ENCODE results near the gene TOE1.

DNA sequence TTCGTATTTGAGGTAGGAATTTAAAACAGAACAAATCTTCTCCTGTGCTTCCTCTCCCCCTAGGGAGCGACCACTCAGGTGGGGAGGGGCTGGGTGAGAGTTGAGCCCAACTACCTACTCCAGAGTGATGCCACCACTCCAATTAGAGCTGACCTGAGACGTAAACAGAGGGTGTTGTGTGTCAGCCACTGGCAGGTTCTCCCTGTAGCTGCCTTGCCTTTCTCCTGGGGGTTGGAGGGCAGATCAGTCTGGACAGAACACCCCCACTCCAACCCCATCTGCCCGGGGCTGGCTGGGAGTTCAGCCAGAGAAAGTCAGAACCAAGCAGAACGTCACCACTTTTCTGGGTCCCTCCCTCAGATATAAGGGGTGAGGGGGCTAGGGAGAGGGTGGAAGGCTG lies 11.3 kb upstream of the TOE1 start:
- TF ChIP-seq, protein P1, sequence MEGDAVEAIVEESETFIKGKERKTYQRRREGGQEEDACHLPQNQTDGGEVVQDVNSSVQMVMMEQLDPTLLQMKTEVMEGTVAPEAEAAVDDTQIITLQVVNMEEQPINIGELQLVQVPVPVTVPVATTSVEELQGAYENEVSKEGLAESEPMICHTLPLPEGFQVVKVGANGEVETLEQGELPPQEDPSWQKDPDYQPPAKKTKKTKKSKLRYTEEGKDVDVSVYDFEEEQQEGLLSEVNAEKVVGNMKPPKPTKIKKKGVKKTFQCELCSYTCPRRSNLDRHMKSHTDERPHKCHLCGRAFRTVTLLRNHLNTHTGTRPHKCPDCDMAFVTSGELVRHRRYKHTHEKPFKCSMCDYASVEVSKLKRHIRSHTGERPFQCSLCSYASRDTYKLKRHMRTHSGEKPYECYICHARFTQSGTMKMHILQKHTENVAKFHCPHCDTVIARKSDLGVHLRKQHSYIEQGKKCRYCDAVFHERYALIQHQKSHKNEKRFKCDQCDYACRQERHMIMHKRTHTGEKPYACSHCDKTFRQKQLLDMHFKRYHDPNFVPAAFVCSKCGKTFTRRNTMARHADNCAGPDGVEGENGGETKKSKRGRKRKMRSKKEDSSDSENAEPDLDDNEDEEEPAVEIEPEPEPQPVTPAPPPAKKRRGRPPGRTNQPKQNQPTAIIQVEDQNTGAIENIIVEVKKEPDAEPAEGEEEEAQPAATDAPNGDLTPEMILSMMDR (conservative IDR thresholded peaks at IDR 0.05; ENCODE audit: low read depth, low read length), result no peak
- TF ChIP-seq EZH2 (IDR thresholded peaks at IDR 0.05; ENCODE audit: low read length, unreplicated experiment) (no peak), EZH2phosphoT487 (IDR thresholded peaks at IDR 0.05; ENCODE audit: borderline replicate concordance, low read length) (no peak)
